AG09319 (cell line): ENCODE results near the gene NEUROD6.

ENCODE experiments used
- DNase-seq: peaks from one replicate; pipeline ENCODE4 v3.0.0-alpha.2; 2010; ENCODE audit warnings: low read depth; ENCODE audit errors: extremely low read depth
- TF ChIP-seq, protein P1 (sequence below): IDR thresholded peaks from 2 replicates; pipeline ENCODE4 v1.5.1; 2011; ENCODE audit warnings: low read depth, mild to moderate bottlenecking, inconsistent platforms, low read length, moderate library complexity

The NEUROD6 gene

GRCh38 chr7:31370609-31371008 lies 30.1 kb upstream of the NEUROD6 start:
- no peak for DNase-seq
- TF ChIP-seq, protein P1, sequence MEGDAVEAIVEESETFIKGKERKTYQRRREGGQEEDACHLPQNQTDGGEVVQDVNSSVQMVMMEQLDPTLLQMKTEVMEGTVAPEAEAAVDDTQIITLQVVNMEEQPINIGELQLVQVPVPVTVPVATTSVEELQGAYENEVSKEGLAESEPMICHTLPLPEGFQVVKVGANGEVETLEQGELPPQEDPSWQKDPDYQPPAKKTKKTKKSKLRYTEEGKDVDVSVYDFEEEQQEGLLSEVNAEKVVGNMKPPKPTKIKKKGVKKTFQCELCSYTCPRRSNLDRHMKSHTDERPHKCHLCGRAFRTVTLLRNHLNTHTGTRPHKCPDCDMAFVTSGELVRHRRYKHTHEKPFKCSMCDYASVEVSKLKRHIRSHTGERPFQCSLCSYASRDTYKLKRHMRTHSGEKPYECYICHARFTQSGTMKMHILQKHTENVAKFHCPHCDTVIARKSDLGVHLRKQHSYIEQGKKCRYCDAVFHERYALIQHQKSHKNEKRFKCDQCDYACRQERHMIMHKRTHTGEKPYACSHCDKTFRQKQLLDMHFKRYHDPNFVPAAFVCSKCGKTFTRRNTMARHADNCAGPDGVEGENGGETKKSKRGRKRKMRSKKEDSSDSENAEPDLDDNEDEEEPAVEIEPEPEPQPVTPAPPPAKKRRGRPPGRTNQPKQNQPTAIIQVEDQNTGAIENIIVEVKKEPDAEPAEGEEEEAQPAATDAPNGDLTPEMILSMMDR = no peak

DNA sequence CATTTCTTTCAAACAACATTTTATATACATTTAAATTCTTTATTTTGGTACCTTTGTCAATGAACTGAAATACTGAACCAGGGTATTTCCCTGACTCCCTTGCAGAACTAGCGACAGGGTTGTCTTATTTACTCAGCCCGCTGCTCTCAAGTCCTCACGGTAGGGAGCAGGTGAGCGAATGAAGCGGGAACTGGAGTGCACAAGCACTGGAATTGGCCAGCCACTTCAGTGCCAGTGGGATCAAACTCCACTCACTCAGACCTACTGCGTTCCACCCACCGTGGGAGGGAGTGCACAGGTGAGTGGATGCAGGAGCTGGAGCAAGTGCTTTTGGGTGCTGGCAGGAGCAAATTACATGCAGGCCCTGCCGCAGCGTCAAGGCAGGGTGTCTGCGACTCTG lies 28.1 kb upstream of the NEUROD6 start:
- DNase-seq = no peak
- TF ChIP-seq, protein P1 = no peak

- TF ChIP-seq, protein P1 = no peak
- DNase-seq = no peak
Observed at GRCh38 chr7:31363496-31363895, 23.0 kb upstream of the NEUROD6 start.

- TF ChIP-seq, protein P1 = no peak
Observed at GRCh38 chr7:31363051-31363450, 22.5 kb upstream of the NEUROD6 start.

DNA sequence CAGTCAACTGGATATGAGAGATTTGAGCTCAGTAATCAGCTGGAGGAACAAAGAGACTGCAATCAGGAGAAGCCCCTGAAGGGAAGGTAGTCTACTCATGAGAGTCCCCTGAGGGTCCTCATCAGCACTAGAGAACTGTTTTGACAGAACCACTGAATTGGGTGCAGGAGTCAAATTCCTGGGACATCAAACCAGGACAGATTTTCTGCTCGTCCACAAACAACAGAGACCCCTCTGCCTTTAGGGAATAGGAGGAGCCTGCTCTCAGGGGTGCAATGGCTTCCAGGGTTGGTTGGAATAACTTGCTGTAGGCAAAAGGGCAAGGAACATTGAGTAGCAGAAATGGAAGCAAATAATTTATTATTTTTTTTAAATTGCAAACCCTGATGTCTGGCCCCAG lies 21.9 kb upstream of the NEUROD6 start:
- TF ChIP-seq, protein P1 = no peak
- no peak for DNase-seq

More at GRCh38 chr7:31363051-31363450, 22.5 kb upstream of the NEUROD6 start:
- DNase-seq = no peak

GRCh38 chr7:31358467-31358866 lies 17.9 kb upstream of the NEUROD6 start:
- TF ChIP-seq, protein P1 = no peak

DNA sequence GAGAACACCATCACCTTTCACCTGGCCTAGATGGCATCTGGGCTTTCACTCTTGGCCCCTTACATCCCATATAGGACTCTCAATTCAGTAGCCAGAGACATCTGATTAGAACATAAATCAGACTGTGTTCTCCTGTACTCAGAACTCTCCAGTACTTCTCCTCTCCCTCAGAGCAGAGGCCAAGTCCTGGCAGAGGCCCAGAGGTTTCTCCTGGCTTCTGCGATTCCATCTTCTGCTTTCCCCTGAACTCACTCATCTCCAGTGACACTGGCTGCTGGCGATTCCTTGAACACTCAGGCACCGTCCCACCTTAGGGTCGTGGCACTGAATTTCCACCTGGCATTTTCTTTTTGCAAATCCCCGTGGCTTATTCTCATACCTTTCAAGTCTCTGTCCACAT lies 4.9 kb upstream of the NEUROD6 start:
- no peak for DNase-seq
- TF ChIP-seq, protein P1 = no peak

More at GRCh38 chr7:31358467-31358866, 17.9 kb upstream of the NEUROD6 start:
- no peak for DNase-seq
